Amniotic stem cell (primary cell): Measurements from ENCODE around the gene CCR9.

Experiments
- DNase-seq: peaks from one replicate; lab custom pipeline; 2025; lab: John Stamatoyannopoulos, UW

The CCR9 gene

GRCh38 chr3:45936261-45936660, 49.9 kb downstream of the CCR9 start:
- no peak for DNase-seq

DNA sequence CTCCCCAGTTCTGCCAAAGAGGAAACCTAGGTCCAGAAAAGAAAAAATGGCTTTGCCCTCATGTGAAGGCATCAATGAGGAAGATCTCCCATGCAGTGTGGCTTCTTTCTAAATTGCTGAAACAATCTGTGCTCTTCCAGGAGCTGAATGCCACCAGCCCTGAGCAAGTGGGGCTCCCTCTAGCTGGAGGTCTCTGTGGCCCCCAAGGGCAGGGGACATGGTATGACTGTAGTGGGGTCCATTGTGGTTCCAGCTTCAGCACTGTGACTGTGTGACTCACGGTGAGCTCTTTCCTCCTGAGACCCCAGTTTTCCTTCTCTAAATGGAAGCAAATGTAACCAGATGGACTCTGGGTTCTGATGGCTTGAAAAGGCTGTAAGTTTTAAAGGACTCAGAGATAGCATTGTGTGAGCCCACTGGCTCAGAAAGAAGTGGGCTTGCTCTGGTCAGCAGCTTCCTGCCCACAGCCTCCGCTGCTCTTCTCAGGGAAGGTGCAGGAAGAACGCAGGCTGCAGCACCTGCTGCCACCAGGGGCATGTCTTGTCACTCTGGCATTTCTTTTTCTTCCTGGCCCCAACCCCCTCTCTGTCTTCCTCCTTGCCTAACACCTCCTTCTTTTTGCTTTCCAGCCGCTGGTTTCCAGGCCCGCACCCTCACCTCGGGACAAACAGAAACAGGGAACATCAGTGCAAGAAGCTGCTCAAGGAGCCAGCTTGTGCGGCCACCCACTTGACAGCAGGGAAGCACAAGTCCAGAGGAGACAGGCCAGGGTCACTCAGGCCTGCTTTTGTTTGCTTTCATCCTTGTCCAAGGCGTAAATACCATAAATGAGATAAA, 51.1 kb downstream of the CCR9 start:
- no peak for DNase-seq

GRCh38 chr3:45938043-45938435, 51.7 kb downstream of the CCR9 start:
- no peak for DNase-seq

- DNase-seq: peak; percentile 64
Observed at GRCh38 chr3:45938864-45939263, 52.5 kb downstream of the CCR9 start.

DNA sequence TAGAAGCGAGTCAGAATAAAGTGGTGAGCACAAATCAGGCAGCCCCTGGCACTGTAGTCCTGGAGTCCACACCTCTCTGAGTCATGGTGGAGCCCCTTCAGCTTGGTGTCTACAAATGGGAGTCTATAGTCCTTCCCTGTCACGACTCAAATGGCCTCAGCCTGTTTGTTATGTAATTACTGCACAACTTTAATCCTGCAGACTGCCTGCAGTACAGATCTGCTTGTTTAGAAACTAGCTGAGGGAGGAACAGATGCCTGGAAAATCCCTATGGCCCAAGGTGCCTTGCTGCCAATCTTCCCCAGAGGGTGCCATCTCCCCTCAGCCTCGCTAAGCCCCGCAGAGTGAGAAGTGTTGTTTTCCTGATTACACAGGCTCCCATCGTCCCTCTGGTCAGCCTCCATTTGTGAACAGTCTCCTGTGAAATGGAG, 53.0 kb downstream of the CCR9 start:
- no peak for DNase-seq

DNA sequence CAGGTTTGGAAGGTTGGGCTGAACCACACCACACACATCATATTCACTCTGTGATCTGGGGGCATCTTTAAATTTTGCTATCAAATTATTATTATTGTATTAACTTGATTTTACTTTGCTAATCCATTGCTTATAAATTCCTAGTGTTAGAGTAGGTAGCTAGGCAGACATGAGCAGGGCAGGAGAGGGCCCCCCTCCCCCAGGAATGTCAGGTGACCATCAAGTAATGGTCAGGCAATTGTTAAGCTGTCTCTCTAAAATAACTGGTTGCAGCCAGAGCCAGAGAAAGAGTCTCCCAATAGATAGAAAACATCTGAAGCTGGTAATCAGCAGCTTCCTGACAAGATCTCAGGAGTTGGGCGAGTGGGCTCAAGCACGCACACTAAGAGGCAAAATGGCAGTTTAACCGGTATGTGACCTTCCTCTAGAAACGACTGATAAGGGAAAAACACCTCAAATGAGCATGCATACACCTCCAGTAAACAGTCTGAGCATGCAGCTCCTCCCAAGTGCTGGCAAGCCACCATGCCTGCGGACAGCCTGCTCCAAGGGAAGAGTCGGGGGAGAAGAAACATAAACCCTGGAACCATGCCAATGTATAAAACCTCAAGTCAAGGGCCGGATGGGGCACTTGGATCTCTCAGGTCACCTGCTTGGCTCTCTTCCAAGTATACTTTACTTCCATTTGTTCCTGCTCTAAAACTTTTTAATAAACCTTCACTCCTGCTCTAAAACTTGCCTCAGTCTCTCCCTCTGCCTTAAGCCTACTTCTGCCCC, 53.8 kb downstream of the CCR9 start:
- no peak for DNase-seq

DNA sequence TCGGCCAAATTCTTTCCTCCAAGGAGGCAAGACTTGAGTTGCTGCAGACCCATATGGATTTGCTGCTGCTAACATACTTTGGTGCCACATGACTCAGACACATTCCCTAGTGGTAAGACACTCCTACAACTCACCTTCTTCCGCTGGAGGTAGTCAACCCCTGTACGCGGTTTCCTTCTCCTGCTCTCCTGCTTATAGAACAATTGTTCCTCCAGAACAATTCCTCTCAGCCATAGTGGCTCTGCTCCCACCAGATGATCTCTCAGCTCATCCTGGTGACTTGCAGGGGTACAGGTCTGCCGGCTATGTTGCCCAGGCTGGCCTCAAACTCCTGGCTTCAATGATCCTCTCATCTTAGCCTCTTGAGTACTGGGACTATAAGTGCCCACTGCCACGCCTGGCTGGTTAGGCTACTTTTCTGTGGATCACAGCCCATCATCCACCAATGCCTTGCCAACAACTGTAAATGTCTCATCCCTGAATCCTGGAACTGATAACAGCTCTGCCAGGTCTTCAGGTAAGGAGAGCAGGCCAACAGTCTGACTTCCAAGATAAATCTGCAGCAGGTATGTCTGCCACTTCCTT, 54.5 kb downstream of the CCR9 start:
- no peak for DNase-seq

- DNase-seq: no peak
Observed at GRCh38 chr3:45942051-45942825, 55.9 kb downstream of the CCR9 start.

GRCh38 chr3:45943207-45943846, 57.0 kb downstream of the CCR9 start, which contains the start of gene CXCR6:
Gene CXCR6, plus strand, starts transcription at chr3:45943464. Its CDS starts 3,018 bp downstream, at chr3:45946482.
- no peak for DNase-seq

DNA sequence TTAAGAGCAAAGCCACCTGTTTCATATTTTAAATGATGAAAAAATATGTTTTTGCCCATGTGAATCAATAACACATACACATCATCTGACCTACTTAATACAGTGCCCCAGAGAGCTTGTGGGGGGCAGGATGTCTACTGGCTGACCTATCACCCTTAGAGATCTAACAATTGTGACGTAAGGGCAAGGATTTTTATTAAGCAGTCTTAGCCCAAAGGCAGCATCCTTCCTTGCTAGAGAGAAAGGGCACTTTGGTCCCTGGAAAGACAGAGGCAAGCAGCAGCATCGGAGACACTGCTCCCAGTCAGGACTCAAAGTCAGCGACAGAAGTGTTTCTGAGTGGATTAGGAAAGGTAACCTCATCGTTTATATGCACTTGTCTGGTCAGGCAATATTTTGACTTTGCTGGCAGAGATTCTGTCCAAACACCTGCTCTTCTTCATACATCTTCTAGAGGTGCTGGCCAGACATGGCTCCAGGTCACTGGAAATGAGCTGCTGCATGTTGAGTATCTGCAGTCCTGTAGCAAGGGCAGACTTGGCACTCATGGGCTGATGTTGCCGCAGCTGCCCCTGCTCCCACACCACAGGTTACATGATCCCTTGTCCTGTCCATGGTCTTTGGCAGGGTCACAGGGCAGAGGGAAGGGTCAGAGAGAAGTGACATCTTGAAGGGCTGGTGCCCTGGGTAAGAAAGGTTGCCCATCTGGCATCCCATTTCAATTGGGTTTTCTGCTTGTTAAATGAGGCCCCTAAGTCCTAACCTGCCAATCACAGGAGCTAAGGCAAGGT, 58.7 kb downstream of the CCR9 start:
- DNase-seq: no peak

DNA sequence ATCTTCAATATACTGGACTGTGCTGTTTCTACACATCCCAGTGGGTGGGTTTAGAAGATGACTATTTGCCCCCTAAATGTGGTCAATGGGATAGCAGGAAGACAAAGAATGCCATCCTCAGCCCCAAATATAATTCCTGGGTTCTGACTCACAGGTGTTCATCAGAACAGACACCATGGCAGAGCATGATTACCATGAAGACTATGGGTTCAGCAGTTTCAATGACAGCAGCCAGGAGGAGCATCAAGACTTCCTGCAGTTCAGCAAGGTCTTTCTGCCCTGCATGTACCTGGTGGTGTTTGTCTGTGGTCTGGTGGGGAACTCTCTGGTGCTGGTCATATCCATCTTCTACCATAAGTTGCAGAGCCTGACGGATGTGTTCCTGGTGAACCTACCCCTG, 60.0 kb downstream of the CCR9 start:
- DNase-seq: no peak

- DNase-seq: no peak
Observed at GRCh38 chr3:45946875-45947274, 60.5 kb downstream of the CCR9 start.

DNA sequence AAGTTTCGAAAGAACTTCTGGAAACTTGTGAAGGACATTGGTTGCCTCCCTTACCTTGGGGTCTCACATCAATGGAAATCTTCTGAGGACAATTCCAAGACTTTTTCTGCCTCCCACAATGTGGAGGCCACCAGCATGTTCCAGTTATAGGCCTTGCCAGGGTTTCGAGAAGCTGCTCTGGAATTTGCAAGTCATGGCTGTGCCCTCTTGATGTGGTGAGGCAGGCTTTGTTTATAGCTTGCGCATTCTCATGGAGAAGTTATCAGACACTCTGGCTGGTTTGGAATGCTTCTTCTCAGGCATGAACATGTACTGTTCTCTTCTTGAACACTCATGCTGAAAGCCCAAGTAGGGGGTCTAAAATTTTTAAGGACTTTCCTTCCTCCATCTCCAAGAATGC, 61.0 kb downstream of the CCR9 start:
- DNase-seq: no peak

GRCh38 chr3:45948311-45948781, 62.0 kb downstream of the CCR9 start:
- DNase-seq: peak; percentile 48

DNA sequence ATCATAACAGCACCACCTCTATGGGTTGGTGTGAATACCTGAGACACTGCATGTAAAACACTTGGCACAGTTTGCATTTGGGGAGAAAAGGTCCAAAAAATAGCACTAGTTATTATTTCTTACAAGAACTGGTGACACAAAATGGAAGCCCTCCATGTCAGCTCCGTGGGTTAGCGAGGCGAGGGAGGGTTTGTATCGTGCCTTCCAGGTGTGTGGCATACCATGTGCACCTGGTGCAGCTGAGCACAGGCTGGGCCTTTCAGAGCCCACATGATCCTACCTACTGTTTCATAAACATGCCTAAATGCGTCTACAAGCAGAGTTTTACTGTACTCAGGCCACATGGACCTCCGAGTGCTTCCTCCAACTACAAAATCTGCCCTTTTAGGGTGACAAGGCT, 62.5 kb downstream of the CCR9 start:
- DNase-seq: no peak

DNA sequence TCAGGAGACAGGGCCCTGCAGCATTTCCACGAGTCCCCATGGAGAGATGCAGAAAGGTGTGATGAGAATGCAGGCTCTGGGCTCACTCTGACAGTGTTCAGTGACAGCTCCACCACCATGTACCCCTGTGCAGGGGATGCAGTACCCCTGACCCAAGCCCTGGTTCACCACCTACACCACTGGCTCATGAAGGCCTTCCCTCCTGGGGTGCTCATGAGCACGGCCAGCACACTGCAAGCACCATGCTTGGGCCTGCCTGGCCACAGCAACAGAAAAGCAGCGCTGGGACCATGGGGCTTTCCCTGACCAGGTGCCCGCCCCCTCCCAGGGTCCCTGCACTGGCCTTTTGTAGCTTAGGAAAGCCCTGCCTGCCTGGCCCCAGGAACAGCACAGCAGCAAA, 63.1 kb downstream of the CCR9 start:
- no peak for DNase-seq

DNA sequence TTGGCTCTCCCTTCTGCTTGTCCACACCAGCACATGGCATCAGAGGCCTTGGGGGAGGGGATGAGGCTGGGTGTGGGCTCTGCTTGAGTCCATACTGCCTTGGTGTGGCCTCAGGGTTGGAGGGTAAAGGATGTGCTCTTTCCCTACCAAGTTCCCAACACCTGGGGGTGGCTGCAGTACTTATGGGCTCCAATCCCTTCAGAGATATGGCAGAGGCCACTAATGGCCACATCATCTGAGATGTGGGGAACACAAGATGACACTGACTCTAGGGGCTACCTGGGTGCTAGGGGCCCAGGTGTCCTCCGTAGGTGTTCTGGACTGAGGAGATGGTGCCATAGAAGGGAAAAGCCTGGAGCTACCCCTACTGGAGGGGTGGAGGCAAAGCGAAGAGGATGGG, 63.8 kb downstream of the CCR9 start:
- no peak for DNase-seq

- DNase-seq: no peak
Observed at GRCh38 chr3:45950686-45951600, 64.6 kb downstream of the CCR9 start.

DNA sequence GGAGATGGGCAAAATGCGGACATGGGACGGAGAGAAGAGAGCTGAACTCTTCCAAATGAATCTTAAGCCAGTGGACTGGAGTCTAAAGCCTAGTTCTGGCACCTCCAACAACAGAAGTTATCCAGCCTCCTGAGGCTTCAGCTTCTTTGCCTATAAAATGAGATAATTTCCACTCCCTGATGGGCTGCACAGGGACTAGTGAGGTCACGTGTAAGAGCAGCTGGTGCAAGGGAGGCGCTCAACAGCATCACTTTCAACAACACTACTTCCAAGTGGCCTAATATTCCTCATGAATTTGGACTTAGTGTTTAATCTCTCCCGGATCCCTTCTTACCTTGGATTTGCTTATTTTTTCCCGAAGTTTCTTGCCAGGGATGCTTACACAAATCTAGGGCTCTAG, 65.6 kb downstream of the CCR9 start:
- no peak for DNase-seq

GRCh38 chr3:45952456-45952855, 66.1 kb downstream of the CCR9 start:
- no peak for DNase-seq
